HG03439 (cell line): ENCODE data around the gene IQCM.
"Not testable (repeated sequence)": the region's sequence is repeated elsewhere in the genome, so short reads cannot be mapped to it uniquely, and the experiment has no call there.

Experiments
- ATAC-seq: cut with Tn5 transposase; IDR thresholded peaks from one replicate; pipeline ENCODE4 v1.9.1; 2021; ENCODE audit warnings: mild to moderate bottlenecking, moderate library complexity; ENCODE audit not compliant: unreplicated experiment

IQCM gene

DNA sequence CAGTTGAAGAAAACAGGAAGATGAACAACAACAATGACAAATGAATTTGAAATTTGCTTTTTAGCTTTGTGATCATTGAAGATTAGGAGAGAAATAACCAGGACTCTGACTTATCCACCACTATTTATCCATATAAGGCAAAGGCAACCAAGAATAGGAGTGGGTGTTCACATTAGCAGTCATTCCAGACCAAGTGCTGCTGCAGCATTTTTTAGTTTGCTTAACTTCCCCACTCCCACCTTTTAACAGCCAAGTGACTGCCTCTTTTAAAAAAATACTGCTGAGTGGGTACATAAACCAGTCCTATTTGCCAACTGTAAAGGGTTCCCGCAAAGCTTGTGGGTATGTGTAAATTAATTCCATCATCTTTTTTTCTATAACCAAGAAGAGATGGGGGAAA lies 230.9 kb downstream of the IQCM start:
- no peak for ATAC-seq

DNA sequence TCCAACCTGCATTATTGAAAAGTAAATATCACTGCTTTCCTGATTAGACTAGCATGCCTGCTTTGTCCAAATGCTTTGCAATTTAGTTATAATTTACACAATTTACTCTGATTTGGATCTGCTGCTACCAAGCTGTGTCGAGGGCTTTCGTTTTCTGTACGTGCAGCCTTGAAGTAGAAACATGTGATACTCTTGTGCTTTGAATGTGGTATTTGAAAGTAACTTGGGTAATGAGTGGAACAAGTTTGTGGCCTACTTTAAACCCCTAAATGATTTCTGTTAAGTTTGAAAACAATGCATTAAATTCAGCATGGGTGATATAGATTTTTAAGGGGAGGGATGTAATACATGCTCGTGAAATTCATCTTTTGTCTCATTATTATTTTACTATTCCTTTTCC lies 240.7 kb downstream of the IQCM start:
- peak; percentile 73 for ATAC-seq

- no peak for ATAC-seq
Observed at GRCh38 chr4:149572716-149573115, 242.9 kb downstream of the IQCM start.

DNA sequence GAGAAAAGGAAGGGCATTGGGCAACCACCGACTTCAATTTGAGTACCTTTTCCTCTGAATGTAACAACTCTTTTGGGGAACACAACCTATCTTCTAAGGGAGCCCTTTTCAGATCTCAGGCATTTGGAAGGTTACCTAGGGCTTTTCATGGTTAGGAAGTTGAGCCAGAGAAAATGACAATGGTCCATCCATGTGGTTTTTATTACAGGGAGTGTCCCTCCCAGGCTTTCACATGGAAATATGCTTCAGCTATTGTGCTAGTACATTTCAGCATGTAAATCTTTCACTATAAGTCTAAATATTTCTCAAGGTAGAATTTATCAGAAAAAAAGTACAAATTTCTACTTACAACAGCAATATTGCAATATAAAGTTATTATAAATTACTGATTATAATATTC lies 259.8 kb downstream of the IQCM start:
- ATAC-seq, result no peak

GRCh38 chr4:149555146-149555545 lies 260.5 kb downstream of the IQCM start:
- ATAC-seq, result no peak

DNA sequence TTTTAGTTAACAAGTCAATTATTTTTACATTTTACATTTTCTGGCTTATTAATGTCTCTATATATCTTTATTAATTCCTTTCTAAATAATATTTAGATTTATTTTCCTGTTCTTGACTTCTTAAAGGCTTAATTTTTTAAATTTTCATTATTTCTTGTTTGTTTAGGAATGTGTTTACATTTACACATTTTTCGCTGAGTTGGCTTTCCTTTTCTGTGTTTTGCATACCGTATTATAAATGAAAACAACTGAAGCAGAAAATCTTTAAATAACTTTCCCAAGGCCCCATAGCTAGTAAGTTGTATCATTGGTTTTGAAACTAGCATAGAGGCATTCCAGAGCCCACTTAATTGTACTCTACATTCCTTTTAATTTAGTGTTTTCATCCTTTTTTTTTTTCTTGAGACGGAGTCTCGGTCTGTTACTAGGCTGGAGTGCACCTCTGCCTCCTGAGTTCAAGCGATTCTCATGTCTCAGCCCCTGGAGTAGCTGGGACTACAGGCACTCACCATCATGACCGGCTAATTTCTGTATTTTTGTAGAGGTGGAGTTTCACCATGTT lies 261.6 kb downstream of the IQCM start:
- ATAC-seq, result no peak

DNA sequence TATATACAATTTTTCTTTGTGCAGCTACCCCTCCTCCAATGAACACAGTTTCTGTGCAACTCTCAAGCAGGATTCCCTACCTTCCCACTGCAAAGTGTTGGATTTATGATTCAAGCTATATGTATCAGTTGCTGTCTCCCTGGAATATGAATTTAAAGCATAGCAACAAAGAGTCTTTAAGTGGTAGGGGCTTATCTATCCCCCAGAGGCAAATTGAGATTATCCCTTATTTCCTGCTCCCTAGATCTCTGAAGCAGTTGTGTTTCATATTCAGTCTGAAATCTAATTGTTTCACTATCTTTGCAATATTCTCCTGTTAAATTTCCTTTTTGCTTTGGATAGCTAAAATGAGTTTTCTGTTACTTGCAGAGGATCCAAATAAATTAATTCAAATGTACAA lies 263.0 kb downstream of the IQCM start:
- no peak for ATAC-seq

DNA sequence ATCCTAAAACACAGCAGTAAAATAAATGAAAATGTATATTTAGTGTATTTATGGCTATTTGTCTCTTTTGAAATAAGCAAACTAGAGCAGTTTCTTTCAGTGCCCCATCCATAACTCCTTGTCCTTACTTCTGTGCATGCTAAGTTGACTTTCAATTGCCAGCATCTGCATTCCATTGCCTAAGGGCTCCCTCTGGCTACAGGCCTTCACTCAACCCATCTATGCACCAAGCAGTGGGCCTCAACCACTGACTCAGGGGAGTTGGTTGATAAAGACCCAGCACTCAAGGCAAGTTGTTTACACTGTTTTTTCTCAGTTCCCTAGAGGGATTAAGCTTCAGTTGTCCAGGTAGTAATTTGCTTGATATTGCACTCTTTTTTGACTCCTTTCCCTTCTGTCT lies 265.7 kb downstream of the IQCM start:
- ATAC-seq, result no peak

- no peak for ATAC-seq
Observed at GRCh38 chr4:149534779-149535178, 280.9 kb downstream of the IQCM start.

- no peak for ATAC-seq
Observed at GRCh38 chr4:149531861-149532260, 283.8 kb downstream of the IQCM start.

DNA sequence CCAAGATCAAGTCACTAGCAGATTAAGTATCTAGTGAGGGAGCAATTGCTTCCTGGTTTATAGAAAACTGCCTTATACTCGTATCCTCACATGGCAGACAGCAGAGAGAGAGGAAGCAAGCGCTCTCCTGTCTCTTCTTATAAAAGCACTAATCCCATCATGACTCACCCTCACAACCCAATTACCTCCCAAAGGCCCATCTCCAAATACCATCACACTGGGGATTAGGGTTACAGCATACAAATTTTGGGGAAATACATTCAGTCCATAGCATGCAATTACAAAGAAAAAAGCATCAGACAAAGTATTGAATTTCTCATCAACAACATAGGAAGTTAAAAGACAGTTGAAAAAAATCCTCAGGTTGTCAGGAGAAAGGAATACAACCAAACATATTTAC lies 292.6 kb downstream of the IQCM start:
- ATAC-seq, result no peak

DNA sequence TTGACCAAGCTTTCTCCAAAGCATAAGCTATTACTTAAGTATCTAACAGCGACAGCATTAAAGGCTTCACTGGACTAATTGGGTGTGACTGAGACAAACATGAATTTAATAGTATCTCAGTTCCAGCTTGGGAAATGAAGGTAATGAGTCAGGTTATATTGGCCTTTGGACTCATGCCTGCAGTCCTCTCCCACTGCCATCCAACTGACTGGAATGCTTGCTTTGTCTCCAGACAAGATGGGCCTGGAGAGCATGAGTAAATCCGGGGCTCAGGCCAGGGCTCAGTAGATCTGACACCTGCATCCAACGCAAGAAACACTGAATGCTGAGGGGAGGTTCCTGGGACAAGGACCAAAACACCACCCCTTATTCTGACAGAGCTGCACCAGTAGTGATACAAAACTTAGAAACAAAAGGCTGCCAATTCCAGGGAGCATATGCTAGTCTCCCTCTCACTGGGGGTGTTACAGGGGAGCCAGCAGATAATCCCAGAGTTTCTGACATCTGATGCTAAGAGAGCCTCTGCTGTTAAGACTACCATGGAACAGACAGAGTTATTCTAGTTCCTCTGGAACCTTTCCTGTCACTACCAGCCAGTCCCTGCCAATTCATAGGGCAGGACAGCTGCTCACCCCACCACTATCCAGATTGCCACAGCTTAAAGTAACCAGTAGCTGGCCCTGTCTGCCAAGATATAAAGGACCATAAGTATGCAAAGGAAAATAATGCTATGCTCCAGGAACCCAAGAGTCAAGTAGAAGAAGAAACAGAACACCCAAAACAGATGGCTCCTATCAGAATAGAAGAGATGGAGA lies 293.8 kb downstream of the IQCM start:
- ATAC-seq, result no peak

GRCh38 chr4:149518471-149518870 lies 297.2 kb downstream of the IQCM start:
- no peak for ATAC-seq

DNA sequence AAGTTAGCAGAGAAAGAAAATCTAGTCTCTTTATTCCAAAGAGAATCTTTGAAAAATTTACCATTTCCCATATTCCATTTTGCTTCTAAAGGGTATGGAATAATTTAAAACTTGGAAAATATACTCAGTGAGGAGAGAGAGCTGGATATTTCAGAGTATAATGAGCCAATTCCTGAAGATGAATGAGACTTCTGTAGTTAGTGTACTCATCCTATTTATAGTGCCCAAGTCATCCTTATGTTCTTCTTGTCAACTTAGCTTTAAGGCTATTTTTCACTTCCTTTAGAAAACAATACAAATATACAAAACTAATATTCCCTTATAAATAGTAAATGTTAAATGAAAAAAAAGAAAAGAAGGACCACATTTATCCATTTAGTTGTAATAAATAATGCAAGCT lies 302.6 kb downstream of the IQCM start:
- ATAC-seq, result no peak

DNA sequence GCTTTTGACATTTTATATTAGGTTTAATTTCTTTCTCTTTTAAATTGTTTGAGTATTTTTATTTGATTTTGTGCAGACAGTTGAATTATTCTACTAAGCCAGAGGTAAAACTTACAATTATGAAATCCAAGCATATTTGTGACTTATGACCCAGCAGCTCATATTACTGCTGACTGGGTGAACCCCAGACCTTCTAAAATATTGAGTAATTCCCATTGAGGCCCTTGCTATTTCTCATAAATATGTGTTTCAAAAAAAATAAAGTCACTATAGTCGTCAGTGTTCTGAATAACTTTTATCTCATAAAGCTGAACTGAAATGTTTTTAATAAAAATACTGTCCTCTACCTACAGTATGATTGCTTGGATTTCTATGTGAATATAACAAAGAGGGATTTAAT lies 303.1 kb downstream of the IQCM start:
- ATAC-seq, result no peak

DNA sequence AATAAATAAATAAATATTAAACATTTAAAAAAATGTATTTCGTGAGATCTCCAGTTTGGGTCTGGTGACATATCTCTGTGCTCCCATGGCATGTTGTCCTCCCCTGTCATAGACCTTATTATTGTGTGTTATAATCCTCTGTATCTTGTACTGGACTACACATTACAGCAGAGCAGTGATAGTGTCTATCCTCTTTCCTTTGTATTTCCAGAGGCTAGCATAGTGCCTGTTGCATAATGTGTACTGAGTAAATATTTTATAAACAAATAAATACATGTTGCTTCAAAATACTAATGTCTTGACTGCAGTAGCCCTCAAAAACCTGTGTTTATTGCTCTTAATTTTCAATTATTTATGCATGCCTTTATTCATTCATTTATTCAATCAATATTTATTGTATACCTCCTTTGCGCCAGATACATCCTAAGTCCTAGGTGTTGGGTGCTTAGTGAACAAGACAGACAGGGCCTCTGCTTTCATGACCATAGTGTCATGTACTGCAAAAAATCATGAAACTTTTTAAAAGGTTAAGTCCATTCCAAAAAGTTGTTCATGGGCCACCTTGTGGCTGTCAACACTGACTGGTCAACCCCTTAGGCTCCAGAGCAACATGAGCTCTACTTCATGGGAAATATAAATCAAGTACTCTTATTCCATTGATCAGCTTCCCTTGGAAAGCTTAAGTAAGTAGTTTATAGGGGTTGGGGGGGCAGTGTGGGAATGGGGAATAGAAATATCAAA lies 303.9 kb downstream of the IQCM start:
- no peak for ATAC-seq

- not testable (repeated sequence) for ATAC-seq
Observed at GRCh38 chr4:149507309-149507708, 308.3 kb downstream of the IQCM start.

DNA sequence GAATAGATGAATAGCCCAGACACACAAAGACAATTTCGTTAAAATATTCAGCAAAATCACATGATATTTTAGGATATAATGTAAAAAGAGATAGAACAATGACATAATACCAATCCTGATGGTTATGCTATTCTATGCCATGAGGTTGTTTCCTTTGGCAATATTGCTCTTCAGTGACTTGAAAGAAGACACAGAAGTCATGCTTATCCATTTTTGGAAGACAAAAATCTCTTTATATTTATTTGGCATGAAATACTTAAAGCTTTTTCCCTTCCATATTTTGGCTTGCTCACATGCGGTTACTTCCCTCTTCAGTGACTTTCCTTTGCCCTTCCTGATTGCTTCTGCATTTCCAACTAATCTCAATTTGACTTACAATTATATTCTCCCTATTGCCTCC lies 314.8 kb downstream of the IQCM start:
- no peak for ATAC-seq

GRCh38 chr4:149499726-149500125 lies 315.9 kb downstream of the IQCM start:
- ATAC-seq, result no peak

DNA sequence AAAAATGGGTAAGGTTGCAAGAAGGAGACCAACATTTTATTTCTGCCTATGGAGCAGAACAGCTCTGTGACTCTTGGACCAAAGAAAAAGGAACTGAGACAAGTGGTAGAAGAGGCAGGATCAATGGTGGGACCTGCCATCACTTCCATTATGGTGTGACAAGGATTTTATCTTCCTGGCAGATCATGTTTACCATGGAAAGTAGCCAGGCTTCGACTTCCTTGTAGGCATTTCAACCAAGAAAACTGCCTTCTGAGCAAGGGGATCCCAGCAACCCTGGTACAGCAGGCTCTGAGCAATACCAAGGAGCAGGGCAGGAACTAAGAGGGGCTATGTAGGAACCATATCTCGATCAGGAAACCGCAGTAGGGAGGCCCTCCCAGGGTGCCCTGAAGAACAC lies 317.4 kb downstream of the IQCM start:
- ATAC-seq, result no peak

DNA sequence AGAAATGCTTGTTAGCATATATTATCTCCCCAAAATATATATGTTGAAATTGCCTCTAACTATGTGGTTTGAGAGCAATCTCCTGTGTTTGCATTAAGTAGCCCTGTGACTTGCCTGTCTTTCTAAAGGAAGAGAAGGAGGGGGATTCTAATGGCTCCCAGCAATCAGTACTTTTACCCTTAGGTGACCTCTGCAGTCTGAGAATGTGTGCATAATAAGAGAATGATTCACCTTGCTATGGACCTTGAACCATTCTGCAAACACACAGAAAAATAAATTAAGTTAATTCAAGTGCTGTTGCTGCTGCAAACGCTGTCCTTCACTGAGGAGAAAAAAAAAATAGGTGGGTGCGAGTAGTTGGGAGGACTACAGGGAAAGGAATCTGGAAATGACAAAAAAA lies 322.2 kb downstream of the IQCM start:
- ATAC-seq, result no peak

GRCh38 chr4:149489321-149489720 lies 326.3 kb downstream of the IQCM start:
- no peak for ATAC-seq
